Left kidney (tissue), 2 donors: ENCODE results near the gene CAV3. TPM values are rescaled to one million over a fixed set of nuclear protein-coding genes. Genes with fewer than 3 reads are reported as not detected.
A peak's percentile ranks its signal among the peaks of the same experiment; 100 is the strongest.

ENCODE experiments used
- DNase-seq: peaks from one replicate; pipeline ENCODE4 v3.0.0-alpha.2; 2013
- polyA plus RNA-seq: library from polyadenylated mRNA; unstranded; fragments of 120-200 nt; gene quantifications from one replicate; pipeline ENCODE4 v1.2.1, GENCODE V29; 2013; ENCODE audit not compliant: insufficient read length

The CAV3 gene
- polyA plus RNA-seq, 1 donor: 0.48 TPM

- DNase-seq: no peak
Observed at GRCh38 chr3:8734908-8735307, 1.3 kb downstream of the CAV3 start.

GRCh38 chr3:8736436-8736835 lies 2.8 kb downstream of the CAV3 start:
- no peak for DNase-seq

- no peak for DNase-seq
Observed at GRCh38 chr3:8737301-8737700, 3.7 kb downstream of the CAV3 start.

DNA sequence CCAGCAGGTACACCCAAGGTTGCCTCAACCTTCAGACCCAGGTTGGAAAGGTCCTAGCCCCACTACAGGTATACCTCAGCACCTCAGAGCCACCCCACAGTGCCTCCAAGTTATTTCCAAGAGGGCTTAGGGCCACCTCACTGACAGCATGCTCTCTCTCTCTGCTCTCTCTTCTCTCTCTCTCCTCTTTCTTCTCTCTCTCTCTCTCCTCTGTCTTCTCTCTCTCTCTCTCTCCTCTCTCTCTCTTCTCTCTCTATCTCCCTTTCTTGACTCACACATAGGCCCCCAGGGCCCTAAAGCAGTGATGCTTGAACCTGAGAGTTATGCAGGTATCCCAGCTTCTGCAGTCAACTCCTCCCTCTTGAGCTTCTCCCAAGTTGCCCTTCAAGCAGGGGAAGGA lies 4.2 kb downstream of the CAV3 start:
- no peak for DNase-seq

DNA sequence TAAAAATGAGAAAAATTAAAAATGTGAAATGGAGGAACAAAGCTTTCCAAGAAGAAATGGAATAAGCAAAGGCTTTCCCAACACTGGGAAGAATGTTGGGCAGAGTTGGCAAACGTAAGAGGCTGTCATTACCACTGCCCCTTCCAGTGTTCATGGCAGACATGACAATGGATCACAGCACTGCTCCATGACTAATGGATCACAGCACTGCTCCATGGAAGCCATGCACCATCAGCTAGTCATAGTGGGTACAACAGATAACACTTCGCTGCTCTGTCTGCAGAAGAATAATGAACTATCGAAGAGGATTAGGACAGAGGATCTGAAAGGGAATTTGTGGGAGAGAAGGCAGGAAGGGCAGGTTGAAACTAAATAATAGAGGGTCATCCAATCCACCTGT lies 5.0 kb downstream of the CAV3 start:
- no peak for DNase-seq

- DNase-seq: no peak
Observed at GRCh38 chr3:8739757-8740504, 6.3 kb downstream of the CAV3 start.

DNA sequence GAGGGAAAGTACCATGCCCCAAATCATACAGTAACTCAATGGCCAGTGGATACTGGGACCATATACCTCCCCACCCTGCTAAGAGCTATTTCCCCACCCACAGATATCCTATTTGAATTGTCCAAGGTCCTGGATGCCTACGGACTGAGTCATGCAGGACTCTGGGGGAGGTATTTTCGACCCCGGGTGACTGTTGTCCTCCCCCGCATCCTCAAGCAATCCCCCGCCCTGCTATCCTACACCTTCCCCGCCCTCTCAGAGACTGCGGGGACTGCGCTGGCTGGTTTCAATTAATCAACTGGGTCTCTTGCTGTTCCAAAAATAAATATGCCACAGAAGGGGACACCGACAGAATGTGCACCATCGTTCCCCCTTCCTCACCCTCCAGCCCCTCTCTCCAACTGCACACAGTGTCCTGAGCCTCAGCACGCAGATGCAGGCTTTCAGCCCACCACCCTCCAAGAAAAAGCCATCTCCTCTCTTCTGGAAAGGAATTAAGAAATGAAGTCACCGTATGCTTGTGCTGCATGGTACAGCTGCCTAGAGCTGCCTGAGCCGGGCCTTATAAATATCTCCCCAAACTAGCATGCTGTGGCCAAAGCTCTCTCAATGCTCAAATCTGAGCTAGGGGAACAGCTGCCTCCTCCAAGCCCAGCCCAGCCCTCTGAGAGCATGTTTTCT lies 8.1 kb downstream of the CAV3 start:
- peak; percentile 58 for DNase-seq

DNA sequence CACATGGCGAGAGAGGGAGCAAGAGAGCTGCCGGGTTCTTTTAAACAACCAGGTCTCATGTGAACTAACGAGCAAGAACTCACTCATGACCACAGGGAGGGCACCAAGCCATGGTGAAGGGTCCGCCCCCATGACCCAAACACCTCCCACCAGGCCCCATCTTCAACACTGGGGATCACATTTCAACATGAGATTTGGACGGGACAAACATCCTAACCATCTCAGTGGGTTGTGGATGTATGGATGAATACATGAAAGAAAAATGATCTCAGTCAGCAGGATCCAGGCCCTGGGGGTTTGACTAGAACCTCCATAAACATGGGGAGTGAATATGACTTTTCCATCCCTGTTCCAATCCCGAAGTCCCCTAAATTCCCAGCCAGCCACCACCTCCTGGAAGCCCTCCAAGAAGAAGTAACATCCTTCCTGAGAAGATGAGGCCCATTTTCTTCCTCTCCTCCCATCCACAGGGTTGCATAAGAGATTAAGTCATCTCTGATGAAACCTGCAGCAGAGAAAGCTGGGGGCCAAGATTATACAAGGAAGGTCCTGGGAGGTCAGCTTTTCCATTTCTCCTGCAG lies 9.5 kb downstream of the CAV3 start:
- DNase-seq: no peak

DNA sequence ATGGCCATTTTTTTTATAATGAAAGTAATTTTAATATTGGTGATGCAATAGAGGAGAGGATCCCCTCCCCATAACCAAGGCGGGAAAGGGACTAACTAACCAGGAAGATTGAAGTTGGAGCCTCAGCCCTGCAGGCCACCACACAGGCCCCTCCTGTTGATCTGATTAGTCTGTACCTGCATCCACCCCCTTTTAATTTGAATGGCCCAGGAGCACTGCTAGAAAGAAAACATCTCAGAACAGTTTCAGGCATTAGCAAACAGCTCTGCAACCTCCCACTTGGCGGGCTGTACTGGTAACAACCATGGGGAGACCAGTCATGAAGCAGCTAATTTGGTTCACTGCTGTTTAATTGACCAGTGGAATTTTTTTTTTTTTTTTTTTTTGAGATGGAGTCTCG lies 10.3 kb downstream of the CAV3 start:
- no peak for DNase-seq

DNA sequence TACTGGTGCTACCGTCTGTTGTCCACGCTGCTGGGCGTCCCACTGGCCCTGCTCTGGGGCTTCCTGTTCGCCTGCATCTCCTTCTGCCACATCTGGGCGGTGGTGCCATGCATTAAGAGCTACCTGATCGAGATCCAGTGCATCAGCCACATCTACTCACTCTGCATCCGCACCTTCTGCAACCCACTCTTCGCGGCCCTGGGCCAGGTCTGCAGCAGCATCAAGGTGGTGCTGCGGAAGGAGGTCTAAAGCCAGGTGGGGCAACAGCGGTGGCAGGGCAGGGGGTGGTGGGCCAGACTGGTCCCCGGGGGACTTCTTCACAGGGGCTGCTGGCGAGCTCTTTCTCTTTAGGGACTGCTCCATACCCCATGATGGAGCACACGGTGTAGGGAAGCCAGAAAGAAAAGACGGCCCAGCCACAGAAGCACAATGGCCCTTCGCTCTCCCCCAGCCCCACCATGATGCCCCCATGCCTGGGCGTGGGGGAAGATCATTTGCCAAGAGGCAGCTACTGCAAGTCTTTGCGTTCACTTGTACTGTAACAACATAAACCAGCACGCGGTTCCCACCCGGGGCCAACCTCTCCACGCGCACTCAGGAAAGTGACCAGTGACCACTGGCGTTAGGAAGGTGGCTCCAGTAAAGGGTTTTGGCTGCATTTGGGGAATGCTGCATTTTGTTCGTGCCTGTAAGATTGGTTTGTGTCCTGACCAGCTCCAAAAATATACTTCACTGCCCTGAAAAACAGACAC lies 12.2 kb downstream of the CAV3 start:
- no peak for DNase-seq

DNA sequence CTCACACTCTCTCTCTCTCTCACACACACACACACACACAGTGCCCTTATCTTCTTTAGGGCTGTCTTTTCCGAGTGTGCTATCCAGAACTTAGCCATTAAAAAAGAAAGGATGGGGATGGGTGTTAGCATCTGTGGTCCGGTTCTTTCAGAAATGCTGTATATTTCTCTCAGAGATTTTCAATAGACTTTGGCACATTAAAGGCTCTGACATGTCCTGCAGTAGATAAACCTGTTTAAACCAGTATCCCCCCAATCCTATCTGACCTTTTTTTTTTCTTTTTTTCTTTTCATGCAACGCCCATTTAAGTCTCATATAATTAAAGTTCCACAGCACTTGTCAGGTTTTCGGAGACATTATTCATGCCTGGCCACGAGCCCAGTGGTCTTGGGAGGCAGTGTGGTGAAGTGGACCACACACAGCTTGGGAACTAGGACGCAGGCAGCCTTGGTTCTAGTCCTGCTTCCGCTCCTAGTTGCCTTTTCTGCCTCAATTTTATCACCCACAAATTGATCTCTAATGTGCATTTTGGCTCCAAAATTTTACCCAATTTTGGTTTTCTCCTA lies 13.3 kb downstream of the CAV3 start:
- no peak for DNase-seq

GRCh38 chr3:8749316-8749715 lies 15.7 kb downstream of the CAV3 start:
- DNase-seq: no peak

DNA sequence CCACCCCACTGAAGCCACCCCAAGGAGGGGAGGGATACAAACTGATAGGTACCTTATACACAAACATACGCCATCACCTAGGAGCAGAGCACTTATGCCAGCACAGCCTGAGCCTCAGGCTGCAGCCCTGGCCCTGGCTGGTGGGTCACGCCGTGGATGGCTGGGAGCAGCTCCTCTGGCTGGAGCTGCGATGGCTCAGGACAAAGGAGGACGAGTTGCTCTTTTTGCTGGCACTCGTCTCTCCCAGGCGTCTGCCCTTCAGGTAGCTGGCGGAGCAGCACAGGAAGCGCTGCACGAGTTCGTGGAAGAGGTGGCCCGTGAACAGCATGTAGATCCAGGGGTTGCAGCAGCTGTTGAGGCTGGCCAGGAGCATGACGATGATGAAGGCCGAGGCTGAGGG lies 19.2 kb downstream of the CAV3 start:
- no peak for DNase-seq

GRCh38 chr3:8755097-8755496 lies 21.5 kb downstream of the CAV3 start:
- no peak for DNase-seq

- DNase-seq: no peak
Observed at GRCh38 chr3:8755564-8756237, 22.1 kb downstream of the CAV3 start.

DNA sequence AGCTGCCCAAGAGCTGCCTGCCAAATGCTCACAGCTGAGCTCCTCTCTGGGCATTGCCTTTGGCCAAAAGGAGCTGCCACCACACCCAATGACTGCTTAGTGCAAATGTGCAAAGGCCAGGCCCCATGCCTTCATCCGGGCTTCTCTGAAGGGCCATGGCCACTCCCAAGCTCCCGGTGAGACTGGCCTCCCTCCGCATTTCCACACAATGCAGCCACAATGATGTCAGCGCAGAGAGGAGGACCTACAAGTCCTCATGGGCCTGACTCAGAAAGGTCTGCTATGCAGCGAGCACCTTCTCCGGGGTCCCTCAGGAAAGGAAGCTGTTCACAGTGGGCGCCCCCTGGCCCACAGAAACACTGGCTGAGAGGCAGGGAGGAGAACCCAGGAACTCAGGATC lies 23.1 kb downstream of the CAV3 start:
- DNase-seq: no peak

DNA sequence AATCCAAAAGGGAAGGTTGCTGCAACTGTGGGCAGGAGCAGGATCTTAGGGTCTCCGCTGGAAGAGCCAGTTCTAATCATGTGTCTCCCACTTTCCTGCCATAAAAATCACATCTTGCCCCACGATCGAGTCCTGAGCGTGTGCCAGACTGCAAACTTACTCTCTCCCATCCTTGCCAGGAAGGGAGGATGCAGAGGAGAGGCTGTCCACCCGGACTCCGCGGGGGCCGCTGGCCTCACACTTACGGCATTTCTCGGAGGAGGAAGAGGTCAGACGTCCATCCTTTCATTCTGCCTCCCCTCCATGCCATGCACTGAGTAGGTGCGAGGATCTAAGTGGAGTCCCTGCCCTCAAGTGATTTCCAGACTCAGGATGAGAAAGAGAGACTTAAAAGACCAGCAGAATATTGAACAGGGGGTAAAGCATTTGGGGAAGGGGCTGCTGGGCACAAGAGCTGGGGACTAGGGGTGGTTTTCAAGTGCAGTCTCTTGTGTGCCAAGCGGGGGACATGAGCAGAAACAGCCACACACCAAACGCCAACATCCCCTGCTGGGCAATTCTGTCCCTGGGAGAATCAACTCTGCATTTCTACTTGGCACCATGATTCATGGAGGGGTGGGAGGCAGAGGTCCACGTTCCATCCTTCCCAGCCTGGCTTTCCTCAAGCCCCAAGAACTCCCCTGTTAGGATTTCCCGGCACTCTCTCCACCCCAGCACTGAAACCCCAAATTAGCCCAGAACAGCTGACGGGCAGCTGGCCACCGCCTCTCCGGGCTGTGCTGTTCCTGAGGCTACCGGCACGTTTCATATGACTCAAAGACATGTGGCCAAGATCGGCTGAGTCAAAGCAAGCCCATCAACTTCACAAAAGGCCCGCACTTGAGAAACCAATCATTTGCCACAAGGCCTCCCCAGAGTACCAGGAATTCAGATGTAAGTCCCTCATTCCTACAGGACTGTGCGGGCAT lies 24.2 kb downstream of the CAV3 start:
- no peak for DNase-seq

GRCh38 chr3:8759038-8759707 lies 25.6 kb downstream of the CAV3 start:
- DNase-seq: no peak

DNA sequence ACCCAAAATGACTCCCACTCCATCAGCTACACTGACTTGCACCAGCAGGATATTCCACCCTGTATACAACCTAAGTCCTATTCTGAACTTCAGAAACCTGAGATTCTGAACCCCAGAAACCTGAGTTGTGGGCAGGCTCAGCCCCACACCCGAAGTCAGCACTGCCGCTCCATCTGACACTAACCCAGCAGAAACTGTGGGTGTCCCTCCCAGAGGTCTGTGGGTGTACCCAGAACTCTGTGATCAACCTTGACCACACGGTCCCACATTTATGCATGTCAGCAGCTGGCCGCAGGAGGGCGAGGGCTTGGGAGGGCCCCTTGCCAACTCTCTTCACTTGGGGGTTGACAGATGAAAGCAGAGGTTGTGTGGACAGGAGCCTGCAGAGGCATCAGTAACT lies 26.5 kb downstream of the CAV3 start:
- no peak for DNase-seq

- no peak for DNase-seq
Observed at GRCh38 chr3:8760506-8760905, 26.9 kb downstream of the CAV3 start.
